Breast epithelium (tissue), 3 donors: ENCODE measurements around the gene TOLLIP.

ENCODE experiments used
- POLR2AphosphoS5 ChIP-seq, 3 donors: sonication (generic); formaldehyde crosslinking; IDR thresholded peaks; one replicate each; pipeline ENCODE4 v1.6.1; 2017; ENCODE audit warnings: antibody characterized with exemption in 3 of 3
- TF ChIP-seq, protein P1 (sequence below), 3 donors: fragments of 450-650 bp; IDR thresholded peaks; one replicate each; pipeline ENCODE4 v1.5.1; 2016 to 2017; ENCODE audit warnings: antibody characterized with exemption in 3 of 3, mild to moderate bottlenecking in 3 of 3, moderate library complexity in 3 of 3

DNA sequence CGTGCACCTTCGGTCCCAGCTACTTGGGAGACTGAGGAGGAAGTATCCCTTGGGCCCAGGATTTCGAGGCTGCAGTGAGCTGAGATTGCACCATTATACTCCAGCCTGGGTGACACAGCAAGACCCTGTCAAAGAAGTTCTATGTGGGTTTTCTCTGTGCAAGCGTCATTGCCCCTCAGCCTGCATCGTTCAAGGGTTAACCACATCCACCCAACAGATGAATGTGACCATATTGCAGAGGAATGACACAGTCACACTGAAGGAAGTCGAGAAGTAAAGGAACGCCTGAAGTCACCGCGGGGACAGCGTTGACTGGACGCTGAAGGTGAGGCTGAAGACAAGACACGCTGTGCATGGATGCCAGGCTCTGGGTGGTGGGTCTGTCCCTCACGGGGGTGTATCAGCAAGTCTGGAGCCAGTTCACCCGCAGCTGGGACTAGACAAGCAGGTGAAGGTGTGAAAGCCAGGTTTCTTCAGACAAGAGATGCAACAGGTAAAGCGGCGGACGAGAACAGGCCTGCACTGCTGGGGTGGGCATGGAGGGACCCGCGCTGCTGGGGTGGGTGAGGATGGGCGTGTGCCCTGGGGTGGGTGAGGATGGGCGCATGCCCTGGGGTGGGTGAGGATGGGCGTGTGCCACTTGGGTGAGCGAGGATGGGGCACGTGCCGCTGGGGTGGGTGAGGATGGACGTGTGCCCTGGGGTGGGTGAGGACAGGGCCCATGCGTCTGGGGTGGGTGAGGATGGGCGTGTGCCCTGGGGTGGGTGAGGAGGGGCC is 36.5 kb upstream of the TOLLIP start:
- TF ChIP-seq, protein P1, sequence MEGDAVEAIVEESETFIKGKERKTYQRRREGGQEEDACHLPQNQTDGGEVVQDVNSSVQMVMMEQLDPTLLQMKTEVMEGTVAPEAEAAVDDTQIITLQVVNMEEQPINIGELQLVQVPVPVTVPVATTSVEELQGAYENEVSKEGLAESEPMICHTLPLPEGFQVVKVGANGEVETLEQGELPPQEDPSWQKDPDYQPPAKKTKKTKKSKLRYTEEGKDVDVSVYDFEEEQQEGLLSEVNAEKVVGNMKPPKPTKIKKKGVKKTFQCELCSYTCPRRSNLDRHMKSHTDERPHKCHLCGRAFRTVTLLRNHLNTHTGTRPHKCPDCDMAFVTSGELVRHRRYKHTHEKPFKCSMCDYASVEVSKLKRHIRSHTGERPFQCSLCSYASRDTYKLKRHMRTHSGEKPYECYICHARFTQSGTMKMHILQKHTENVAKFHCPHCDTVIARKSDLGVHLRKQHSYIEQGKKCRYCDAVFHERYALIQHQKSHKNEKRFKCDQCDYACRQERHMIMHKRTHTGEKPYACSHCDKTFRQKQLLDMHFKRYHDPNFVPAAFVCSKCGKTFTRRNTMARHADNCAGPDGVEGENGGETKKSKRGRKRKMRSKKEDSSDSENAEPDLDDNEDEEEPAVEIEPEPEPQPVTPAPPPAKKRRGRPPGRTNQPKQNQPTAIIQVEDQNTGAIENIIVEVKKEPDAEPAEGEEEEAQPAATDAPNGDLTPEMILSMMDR (IDR thresholded peaks at IDR 0.05) = no peak
- no peak for TF ChIP-seq POLR2AphosphoS5 (IDR thresholded peaks at IDR 0.05)
